Glutamatergic neuron (in vitro differentiated cells): ENCODE measurements around the gene SLC38A8. TPM values are rescaled to one million over a fixed set of nuclear protein-coding genes. Genes with fewer than 3 reads are reported as not detected.
A peak's percentile ranks its signal among the peaks of the same experiment; 100 is the strongest.

Experiments used
- DNase-seq: peaks from one replicate; pipeline ENCODE4 v3.0.0; 2022
- H3K27ac Mint-ChIP-seq: one replicate; pipeline ENCODE4 v1.8.0; 2020; ENCODE audit warnings: mild to moderate bottlenecking, mixed read lengths, inconsistent platforms; ENCODE audit not compliant: unreplicated experiment
- H3K27me3 Mint-ChIP-seq: one replicate; pipeline ENCODE4 v1.8.0; 2020; ENCODE audit warnings: mild to moderate bottlenecking, moderate library complexity, mixed read lengths, inconsistent platforms; ENCODE audit not compliant: unreplicated experiment
- H3K36me3 Mint-ChIP-seq: one replicate; pipeline ENCODE4 v1.8.0; 2020; ENCODE audit warnings: mild to moderate bottlenecking, mixed read lengths, inconsistent platforms; ENCODE audit not compliant: unreplicated experiment
- H3K4me1 Mint-ChIP-seq: one replicate; pipeline ENCODE4 v1.8.0; 2020; ENCODE audit warnings: mild to moderate bottlenecking, low read depth, mixed read lengths, inconsistent platforms; ENCODE audit not compliant: unreplicated experiment
- H3K4me3 Mint-ChIP-seq: one replicate; pipeline ENCODE4 v1.8.0; 2020; ENCODE audit warnings: mild to moderate bottlenecking, mixed read lengths, inconsistent platforms; ENCODE audit not compliant: unreplicated experiment
- H3K9me3 Mint-ChIP-seq: one replicate; pipeline ENCODE4 v1.8.0; 2020; ENCODE audit warnings: mild to moderate bottlenecking, moderate library complexity, mixed read lengths, inconsistent platforms; ENCODE audit not compliant: unreplicated experiment
- total RNA-seq: library from RNA; stranded (reverse); fragmentation: NEBNext Ultra II Directional; extraction: Animal tissue kit (Norgen Biotek cat#: 25700); gene quantifications from one replicate; pipeline ENCODE4 v1.2.1, GENCODE V29; 2021; ENCODE audit not compliant: unreplicated experiment
- TF ChIP-seq, protein P1 (sequence below): fragments of 200-600 bp; sonication (generic); IDR thresholded peaks from one replicate; pipeline ENCODE4 v1.5.0; 2021; ENCODE audit not compliant: partially characterized antibody, unreplicated experiment

Gene SLC38A8
- total RNA-seq, 1 donor from 2014 or later: not detected

DNA sequence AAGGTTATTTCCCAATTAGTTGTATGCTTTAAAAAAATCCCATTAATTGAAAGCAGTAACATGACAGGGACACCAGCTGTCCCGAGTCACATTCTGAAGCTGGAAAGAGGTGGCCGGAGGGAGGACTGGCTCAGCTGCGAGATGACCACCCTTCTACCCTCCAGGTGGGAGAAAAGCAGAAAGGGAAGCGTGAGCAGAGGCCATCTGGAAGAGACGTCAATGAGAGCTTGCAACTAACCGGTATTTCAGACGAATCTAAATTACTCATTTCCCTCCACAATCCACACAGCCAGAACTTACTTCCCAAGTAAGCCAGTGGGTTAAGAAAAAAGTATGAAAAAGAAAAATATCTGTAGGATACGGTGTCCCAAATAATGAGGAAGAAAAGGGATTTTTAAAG lies 28.5 kb upstream of the SLC38A8 start:
- DNase-seq: no peak
- Mint-ChIP-seq H3K36me3 (no peaks in the 10 kb centered on the region), H3K4me3 (no peak overlapping the region), H3K27me3 (no peaks in the 10 kb centered on the region), H3K27ac (no peak overlapping the region), H3K9me3 (no peaks in the 10 kb centered on the region), H3K4me1 (peaks cover 10% of the 10 kb centered on the region)
- TF ChIP-seq, protein P1, sequence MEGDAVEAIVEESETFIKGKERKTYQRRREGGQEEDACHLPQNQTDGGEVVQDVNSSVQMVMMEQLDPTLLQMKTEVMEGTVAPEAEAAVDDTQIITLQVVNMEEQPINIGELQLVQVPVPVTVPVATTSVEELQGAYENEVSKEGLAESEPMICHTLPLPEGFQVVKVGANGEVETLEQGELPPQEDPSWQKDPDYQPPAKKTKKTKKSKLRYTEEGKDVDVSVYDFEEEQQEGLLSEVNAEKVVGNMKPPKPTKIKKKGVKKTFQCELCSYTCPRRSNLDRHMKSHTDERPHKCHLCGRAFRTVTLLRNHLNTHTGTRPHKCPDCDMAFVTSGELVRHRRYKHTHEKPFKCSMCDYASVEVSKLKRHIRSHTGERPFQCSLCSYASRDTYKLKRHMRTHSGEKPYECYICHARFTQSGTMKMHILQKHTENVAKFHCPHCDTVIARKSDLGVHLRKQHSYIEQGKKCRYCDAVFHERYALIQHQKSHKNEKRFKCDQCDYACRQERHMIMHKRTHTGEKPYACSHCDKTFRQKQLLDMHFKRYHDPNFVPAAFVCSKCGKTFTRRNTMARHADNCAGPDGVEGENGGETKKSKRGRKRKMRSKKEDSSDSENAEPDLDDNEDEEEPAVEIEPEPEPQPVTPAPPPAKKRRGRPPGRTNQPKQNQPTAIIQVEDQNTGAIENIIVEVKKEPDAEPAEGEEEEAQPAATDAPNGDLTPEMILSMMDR: no peak

DNA sequence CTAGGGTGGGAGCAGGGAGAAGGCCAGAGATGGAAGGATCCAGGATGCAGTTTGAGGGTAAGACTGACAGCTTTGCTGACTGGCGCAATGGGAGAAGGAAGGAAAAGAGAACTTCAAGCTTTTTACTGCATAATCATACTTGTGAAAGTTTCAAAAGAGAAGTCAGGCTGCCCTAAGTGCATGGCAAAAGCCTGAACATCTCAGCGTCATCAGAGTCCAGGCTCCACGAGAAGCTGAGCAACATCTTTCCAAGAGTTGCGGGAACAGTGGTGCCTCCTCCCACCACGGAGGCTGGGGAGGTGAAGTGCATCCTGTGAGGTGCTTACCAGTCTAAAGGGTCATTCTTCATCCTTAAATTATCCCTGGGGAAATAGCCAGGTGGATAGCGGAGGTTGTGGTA lies 26.9 kb upstream of the SLC38A8 start:
- TF ChIP-seq, protein P1: no peak
- DNase-seq: no peak
- Mint-ChIP-seq H3K36me3 (no peaks in the 10 kb centered on the region), H3K4me3 (no peak overlapping the region), H3K9me3 (no peaks in the 10 kb centered on the region), H3K4me1 (peaks cover 7% of the 10 kb centered on the region), H3K27ac (no peak overlapping the region), H3K27me3 (no peaks in the 10 kb centered on the region)

GRCh38 chr16:84068783-84069462 lies 26.3 kb upstream of the SLC38A8 start:
- TF ChIP-seq, protein P1: no peak
- no peaks in the 10 kb centered on the region for H3K36me3 Mint-ChIP-seq
- peak overlapping the region; percentile 31 for H3K27ac Mint-ChIP-seq

GRCh38 chr16:84068041-84068440 lies 25.4 kb upstream of the SLC38A8 start:
- Mint-ChIP-seq H3K9me3 (peaks cover 3% of the 10 kb centered on the region), H3K27ac (no peak overlapping the region), H3K4me1 (peaks cover 20% of the 10 kb centered on the region), H3K27me3 (no peaks in the 10 kb centered on the region), H3K36me3 (no peaks in the 10 kb centered on the region), H3K4me3 (no peak overlapping the region)
- TF ChIP-seq, protein P1: no peak
- no peak for DNase-seq

More at GRCh38 chr16:84068783-84069462, 26.3 kb upstream of the SLC38A8 start:
- H3K9me3 Mint-ChIP-seq: no peaks in the 10 kb centered on the region
- H3K4me1 Mint-ChIP-seq: peaks cover 12% of the 10 kb centered on the region
- no peak for DNase-seq
- H3K4me3 Mint-ChIP-seq: no peak overlapping the region
- H3K27me3 Mint-ChIP-seq: no peaks in the 10 kb centered on the region

DNA sequence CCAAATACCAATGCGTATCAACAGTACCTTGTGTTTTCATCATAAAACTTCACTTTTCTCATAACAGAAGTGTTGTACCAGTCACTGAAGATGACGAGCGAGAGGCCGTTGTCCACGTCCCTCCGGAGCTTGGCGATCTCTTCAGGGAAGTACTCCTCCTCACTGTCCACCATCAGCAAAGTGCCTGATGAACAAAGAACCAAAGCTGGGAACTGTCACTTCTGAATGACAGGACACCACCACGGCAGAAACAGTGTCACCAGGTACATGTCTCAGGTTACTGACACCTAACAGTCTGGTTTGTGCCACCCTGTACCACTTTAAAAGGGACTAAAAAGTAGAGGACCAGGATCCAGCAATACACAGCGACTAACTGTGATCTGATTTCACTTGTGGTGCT lies 25.0 kb upstream of the SLC38A8 start:
- H3K9me3 Mint-ChIP-seq: peaks cover 7% of the 10 kb centered on the region
- no peak overlapping the region for H3K27ac Mint-ChIP-seq
- peaks cover 24% of the 10 kb centered on the region for H3K4me1 Mint-ChIP-seq
- TF ChIP-seq, protein P1: no peak
- no peak overlapping the region for H3K4me3 Mint-ChIP-seq
- no peaks in the 10 kb centered on the region for H3K27me3 Mint-ChIP-seq
- DNase-seq: no peak
- no peaks in the 10 kb centered on the region for H3K36me3 Mint-ChIP-seq
